Measurements from ENCODE around the gene RBM34. TPM values are rescaled to one million over a fixed set of nuclear protein-coding genes. Genes with fewer than 3 reads are reported as not detected.
A peak's percentile ranks its signal among the peaks of the same experiment; 100 is the strongest.

The RBM34 gene
- total and polyA plus RNA-seq, 10 of the 15 experiments (the other 5 are each of a cell fraction or from before 2014, with no cell fraction given) = 46.4 to 132 (median 109) TPM

DNA sequence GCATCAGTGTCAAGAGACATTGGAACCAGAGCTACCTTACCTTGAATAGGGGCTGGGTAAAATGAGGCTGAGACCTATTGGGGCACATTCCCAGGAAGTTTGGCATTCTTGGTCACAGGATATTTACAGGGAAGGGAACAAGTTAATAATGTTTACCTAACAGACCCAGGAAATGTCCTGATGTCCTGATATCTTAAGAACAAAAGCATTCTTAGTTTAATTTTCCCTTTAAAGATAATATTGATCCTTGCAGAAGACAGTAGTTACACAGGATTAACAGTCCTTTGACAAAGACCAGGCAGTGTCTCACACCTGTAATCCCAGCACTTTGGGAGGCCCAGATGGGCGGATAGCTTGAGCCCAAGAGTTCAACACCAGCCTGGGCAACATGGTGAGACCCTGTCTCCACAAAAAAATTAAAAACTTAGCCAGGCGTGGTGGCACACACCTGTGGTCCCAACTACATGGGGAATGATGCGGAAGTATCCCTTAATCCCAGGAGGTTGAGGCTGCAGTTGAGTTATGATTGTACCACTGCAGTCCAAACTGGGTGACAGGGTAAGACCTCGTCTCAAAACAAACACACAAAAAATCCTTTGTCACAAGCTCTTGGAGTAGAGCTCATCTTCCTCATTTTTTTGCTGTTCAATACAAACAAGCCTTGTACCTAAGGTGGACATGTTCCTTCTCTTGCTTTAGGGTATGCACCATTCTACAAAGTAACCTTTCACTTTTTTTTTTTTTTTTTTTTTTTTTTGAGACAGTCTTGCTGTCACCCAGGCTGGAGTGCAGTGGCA is 31.1 kb downstream of the RBM34 start:
- FAIRE-seq = no peak
- ATAC-seq = no peak
- POLR2A ChIA-PET = interaction anchor here (0.6 to 0.9 kb wide), 3 partner anchors 15 to 884 kb away, joined by 3 to 6 read pairs (median 4); no protein-coding TSS in a partner anchor
- no TSS peak for BruUV-seq (replicated peaks)
- RAD21 ChIA-PET (ENCODE audit: unreplicated experiment) = interaction anchor here (0.8 kb wide), 1 partner anchor 287 kb away, joined by 4 read pairs; no protein-coding TSS in a partner anchor
- SMC1A ChIA-PET (ENCODE audit: uncharacterized antibody, unreplicated experiment) = interaction anchor here (0.6 to 1.4 kb wide), 3 partner anchors 10 to 24 kb away, joined by 3 to 5 read pairs (median 4); no protein-coding TSS in a partner anchor
- H3K27me3 ChIP-seq (replicated peaks in 1 of 2; ENCODE audit: control insufficient read depth in 2 of 2, insufficient read depth in 2 of 2, low read length in 1 of 2) = no peaks in the 10 kb centered on the region
- peaks cover 2 to 20% of the 10 kb centered on the region in 2 experiments for H3K36me3 ChIP-seq (ENCODE audit: control insufficient read depth in 2 of 2, insufficient read depth in 2 of 2, low read length in 1 of 2)
- no peak overlapping the region for H3K9ac ChIP-seq (ENCODE audit: control insufficient read depth, insufficient read depth, low read length)
- H4K20me1 ChIP-seq (ENCODE audit: control insufficient read depth, insufficient read depth) = no peaks in the 10 kb centered on the region
- WGBS (ENCODE audit: insufficient coverage, insufficient replicate concordance, low lambda C conversion rate, missing lambda C conversion rate) = 98% methylated on average over 4 of the region's 4 CpGs
- no peak for TF ChIP-seq NR2C2 (IDR thresholded peaks at IDR 0.05; ENCODE audit: borderline replicate concordance, control insufficient read depth, insufficient read length, low read depth)
- TF ChIP-seq POLR2AphosphoS5 (IDR thresholded peaks at IDR 0.05; ENCODE audit: low read length) = no peak
- no peak for TF ChIP-seq ASH2L (IDR thresholded peaks at IDR 0.05; ENCODE audit: borderline replicate concordance, low read depth)
- TF ChIP-seq, protein P1, sequence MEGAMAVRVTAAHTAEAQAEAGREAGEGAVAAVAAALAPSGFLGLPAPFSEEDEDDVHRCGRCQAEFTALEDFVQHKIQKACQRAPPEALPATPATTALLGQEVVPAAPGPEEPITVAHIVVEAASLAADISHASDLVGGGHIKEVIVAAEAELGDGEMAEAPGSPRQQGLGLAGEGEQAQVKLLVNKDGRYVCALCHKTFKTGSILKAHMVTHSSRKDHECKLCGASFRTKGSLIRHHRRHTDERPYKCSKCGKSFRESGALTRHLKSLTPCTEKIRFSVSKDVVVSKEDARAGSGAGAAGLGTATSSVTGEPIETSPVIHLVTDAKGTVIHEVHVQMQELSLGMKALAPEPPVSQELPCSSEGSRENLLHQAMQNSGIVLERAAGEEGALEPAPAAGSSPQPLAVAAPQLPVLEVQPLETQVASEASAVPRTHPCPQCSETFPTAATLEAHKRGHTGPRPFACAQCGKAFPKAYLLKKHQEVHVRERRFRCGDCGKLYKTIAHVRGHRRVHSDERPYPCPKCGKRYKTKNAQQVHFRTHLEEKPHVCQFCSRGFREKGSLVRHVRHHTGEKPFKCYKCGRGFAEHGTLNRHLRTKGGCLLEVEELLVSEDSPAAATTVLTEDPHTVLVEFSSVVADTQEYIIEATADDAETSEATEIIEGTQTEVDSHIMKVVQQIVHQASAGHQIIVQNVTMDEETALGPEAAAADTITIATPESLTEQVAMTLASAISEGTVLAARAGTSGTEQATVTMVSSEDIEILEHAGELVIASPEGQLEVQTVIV (IDR thresholded peaks at IDR 0.05; ENCODE audit: borderline replicate concordance, partially characterized antibody) = no peak
- no peak for TF ChIP-seq CREB1 (IDR thresholded peaks at IDR 0.05; ENCODE audit: low read depth)
- no peak for TF ChIP-seq BCL11A (IDR thresholded peaks at IDR 0.05; ENCODE audit: low read depth, low read length)
- no peak for TF ChIP-seq MEF2B (IDR thresholded peaks at IDR 0.05; ENCODE audit: partially characterized antibody, poor library complexity, severe bottlenecking)
- no peak for TF ChIP-seq POLR2AphosphoS2 (IDR thresholded peaks at IDR 0.05; ENCODE audit: low read depth, low read length)
- TF ChIP-seq PML (IDR thresholded peaks at IDR 0.05; ENCODE audit: low read length) = peak; percentile 37; the same call in 1 of the 2 replicates
- no peak overlapping the region for H3K4me2 ChIP-seq (ENCODE audit: control insufficient read depth, insufficient read depth)
- 0 out of 2 replicates have a peak, but pooled peaks cover 3% of the 10 kb centered on the region for H3K4me1 ChIP-seq (ENCODE audit: control insufficient read depth, insufficient read depth, low read length)
- intact Hi-C loops (cut with micrococcal nuclease; ENCODE audit: unreplicated experiment) (loop anchor here (2.0 to 5.0 kb wide), 3 partner anchors 25 to 197 kb away; partner anchors contain the start of genes ARID4B, GGPS1 and RBM34), in situ Hi-C loops (cut with MboI) (no loop called here)
- no peak for DNase-seq (ENCODE audit: low read depth, low spot score)
- no peak overlapping the region for H2AFZ ChIP-seq (ENCODE audit: control insufficient read depth, low read depth, low read length)
- peaks cover 40% of the 10 kb centered on the region for H3K79me2 ChIP-seq (ENCODE audit: control insufficient read depth, insufficient read depth, low read length)
- H3K27ac ChIP-seq (ENCODE audit: control insufficient read depth, insufficient read depth) = no peak overlapping the region
- CTCF ChIA-PET = interaction anchor here (0.7 to 1.2 kb wide), 2 partner anchors 25 to 31 kb away, joined by 3 to 6 read pairs; partner anchors contain the start of gene RBM34
- H3K4me3 ChIP-seq = no peak overlapping the region
- no peaks in the 10 kb centered on the region for H3K9me3 ChIP-seq (replicated peaks; ENCODE audit: control insufficient read depth, insufficient read depth, low read length)

Data from GM12878 (cell line).